A673 (cell line): ENCODE measurements around the gene ABHD17A. TPM values are rescaled to one million over a fixed set of nuclear protein-coding genes. Genes with fewer than 3 reads are reported as not detected.

ENCODE experiments used
- BruUV-seq: library from RNA; stranded (reverse); fragments of 400-500 nt; replicated peaks from 2 replicates; lab custom pipeline; 2021; lab: Mats Ljungman, UMichigan
- CTCF ChIA-PET: fragments of 300-600 bp; sonication (Branson Sonifier 250); formaldehyde crosslinking; loops from one replicate; lab custom pipeline; 2022; ENCODE audit warnings: antibody characterized with exemption; lab: Charles Lee
- POLR2A ChIA-PET: fragments of 300-600 bp; sonication (Branson Sonifier 250); formaldehyde crosslinking; loops from one replicate; lab custom pipeline; 2022; ENCODE audit warnings: antibody characterized with exemption; ENCODE audit not compliant: low non-redundant PET; lab: Charles Lee
- DNase-seq: peaks from one replicate; pipeline ENCODE4 v3.0.0-alpha.2; 2015; ENCODE audit warnings: low spot score
- H3K27ac ChIP-seq: fragments of 200-600 bp; sonication (generic); 2 replicates; pipeline ENCODE4 v1.5.1; 2016; ENCODE audit warnings: mixed run types, low read depth, mild to moderate bottlenecking, mixed read lengths, antibody characterized with exemption, low read length; ENCODE audit not compliant: poor library complexity, severe bottlenecking
- H3K27me3 ChIP-seq: fragments of 200-600 bp; sonication (generic); replicated peaks from 2 replicates; pipeline ENCODE4 v1.6.1; 2017; ENCODE audit warnings: mixed run types, low read depth, mild to moderate bottlenecking, mixed read lengths, antibody characterized with exemption, low read length; ENCODE audit not compliant: insufficient read depth, poor library complexity
- H3K36me3 ChIP-seq: fragments of 200-600 bp; sonication (generic); 2 replicates; pipeline ENCODE4 v1.6.1; 2016; ENCODE audit warnings: mixed run types, mild to moderate bottlenecking, mixed read lengths, antibody characterized with exemption, low read length; ENCODE audit not compliant: insufficient read depth, poor library complexity, severe bottlenecking
- H3K4me1 ChIP-seq: fragments of 200-600 bp; sonication (generic); 2 replicates; pipeline ENCODE4 v1.6.1; 2017; ENCODE audit warnings: mixed run types, mild to moderate bottlenecking, mixed read lengths, antibody characterized with exemption, low read length; ENCODE audit not compliant: insufficient read depth, poor library complexity, severe bottlenecking
- H3K4me3 ChIP-seq: fragments of 200-600 bp; sonication (generic); 2 replicates; pipeline ENCODE4 v1.5.1; 2016; ENCODE audit warnings: low read depth, mixed run types, mild to moderate bottlenecking, mixed read lengths, low read length; ENCODE audit not compliant: poor library complexity, severe bottlenecking
- H3K9me3 ChIP-seq: fragments of 200-600 bp; sonication (generic); 2 replicates; pipeline ENCODE4 v1.6.1; 2016; ENCODE audit warnings: mixed run types, low read depth, mild to moderate bottlenecking, mixed read lengths, antibody characterized with exemption, low read length; ENCODE audit not compliant: poor library complexity, severe bottlenecking
- CTCF ChIP-seq: fragments of 300-800, 200-600 bp; sonication (generic); conservative IDR thresholded peaks from 2 replicates; pipeline ENCODE4 v1.5.1; 2017; ENCODE audit warnings: low read depth, mild to moderate bottlenecking, antibody characterized with exemption, low read length, moderate library complexity, mixed read lengths
- EZH2 ChIP-seq: fragments of 200-600 bp; sonication (generic); IDR thresholded peaks from 2 replicates; pipeline ENCODE4 v1.6.1; 2017; ENCODE audit warnings: borderline replicate concordance, low read depth, mild to moderate bottlenecking, mixed read lengths, antibody characterized with exemption, low read length; ENCODE audit not compliant: poor library complexity, severe bottlenecking
- intact Hi-C: fragments of 100-400 bp; cut with micrococcal nuclease; formaldehyde crosslinking; loops from one replicate; pipeline ENCODE4 v1.10.0; 2022; ENCODE audit not compliant: unreplicated experiment
- total RNA-seq: library from RNA; stranded (reverse); gene quantifications from 2 replicates; pipeline ENCODE4 v1.2.3, GENCODE V29; 2021

ABHD17A gene
- total RNA-seq, 1 experiment from 2014 or later = 56.9 TPM

DNA sequence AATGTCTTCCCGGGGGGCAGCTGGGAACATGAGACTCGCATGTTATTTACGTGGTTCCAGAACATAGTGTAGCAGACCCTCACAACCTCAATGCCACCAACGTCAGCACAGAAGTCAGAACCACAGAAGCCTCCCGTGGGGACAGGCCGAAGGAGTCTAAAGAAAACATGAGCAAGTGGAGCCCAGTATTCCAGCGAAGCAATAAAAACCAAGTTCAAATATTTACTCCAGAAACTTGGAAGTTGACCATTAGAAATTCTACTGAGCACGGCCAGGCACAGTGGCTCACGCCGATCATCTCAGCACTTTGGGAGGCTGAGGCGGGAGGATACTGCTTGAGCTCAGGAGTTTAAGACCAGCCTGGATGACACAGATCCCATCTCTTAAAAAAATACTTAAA, 55.3 kb downstream of the ABHD17A start:
- DNase-seq = no peak
- Histone ChIP-seq H3K27me3 (no peaks in the 10 kb centered on the region), H3K36me3 (peaks cover 7% of the 10 kb centered on the region), H3K27ac (no peak overlapping the region), H3K4me3 (no peak overlapping the region), H3K4me1 (no peaks in the 10 kb centered on the region), H3K9me3 (no peaks in the 10 kb centered on the region)
- ChIA-PET CTCF (no interaction called here), POLR2A (interaction anchor here (0.5 kb wide), 1 partner anchor 529 kb away, joined by 10 read pairs; no protein-coding TSS in a partner anchor)
- TF ChIP-seq CTCF = no peak
- no peak for TF ChIP-seq EZH2
- BruUV-seq = no TSS peak
- intact Hi-C loops = no loop called here

DNA sequence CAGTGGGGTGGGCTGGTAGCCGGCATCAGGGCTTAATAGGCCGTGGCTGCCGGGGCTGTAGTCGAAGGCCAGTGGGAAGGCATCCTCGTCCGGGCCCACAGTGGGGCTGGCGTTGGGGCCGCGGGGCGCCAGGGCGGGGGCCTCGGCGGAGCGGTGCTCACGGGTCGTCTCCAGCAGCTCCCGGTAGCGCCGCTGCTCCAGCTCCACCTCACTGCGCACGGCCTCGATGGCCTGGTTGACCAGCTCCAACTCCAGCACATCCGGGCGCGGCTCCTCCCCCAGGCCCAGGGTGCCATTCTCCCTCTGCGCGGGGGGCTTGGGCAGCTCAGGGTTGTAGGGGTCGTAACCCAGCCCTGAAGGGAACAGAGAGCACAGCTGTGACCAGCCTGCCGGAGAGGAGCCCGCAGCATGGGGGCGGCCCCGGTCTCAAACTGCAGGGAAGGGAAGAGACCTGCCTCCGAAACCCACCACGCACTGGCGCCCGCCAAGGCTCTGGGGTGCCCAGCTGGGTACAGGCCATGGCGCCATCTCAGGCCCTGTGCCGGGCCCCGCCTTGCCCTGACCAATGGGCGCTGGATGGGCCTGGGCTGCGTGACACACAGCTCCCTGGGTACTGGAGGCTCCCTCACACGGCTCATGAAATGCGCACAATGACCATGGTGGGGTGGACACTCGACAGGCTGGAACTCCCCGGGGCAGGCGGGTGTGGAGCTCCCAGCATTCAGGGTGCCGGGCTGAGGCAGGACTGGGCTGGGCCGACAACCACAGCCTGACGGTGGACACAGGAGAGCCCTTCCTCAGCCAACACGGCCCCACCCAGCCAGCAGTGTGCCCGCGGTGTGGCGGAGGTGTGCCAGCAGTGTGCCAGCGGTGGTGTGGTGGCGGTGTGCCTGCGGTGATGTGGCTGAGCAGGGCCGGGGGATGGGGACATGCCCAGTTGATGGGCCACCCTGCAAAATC, 56.7 kb downstream of the ABHD17A start:
- no TSS peak for BruUV-seq
- Histone ChIP-seq H3K4me1 (no peaks in the 10 kb centered on the region), H3K27ac (no peak overlapping the region), H3K9me3 (no peaks in the 10 kb centered on the region), H3K4me3 (no peak overlapping the region), H3K36me3 (peaks cover 7% of the 10 kb centered on the region), H3K27me3 (no peaks in the 10 kb centered on the region)
- intact Hi-C loops = no loop called here
- CTCF ChIA-PET = no interaction called here
- no peak for DNase-seq
- POLR2A ChIA-PET = no interaction called here
- TF ChIP-seq CTCF = no peak

- no peak overlapping the region for H3K27ac ChIP-seq
- no peaks in the 10 kb centered on the region for H3K27me3 ChIP-seq
- DNase-seq = no peak
- peaks cover 11% of the 10 kb centered on the region for H3K36me3 ChIP-seq
- H3K9me3 ChIP-seq = no peaks in the 10 kb centered on the region
- BruUV-seq = TSS peak; percentile 29
- TF ChIP-seq EZH2 = no peak
- no peak for TF ChIP-seq CTCF
- no peaks in the 10 kb centered on the region for H3K4me1 ChIP-seq
- ChIA-PET POLR2A (no interaction called here), CTCF (no interaction called here)
- H3K4me3 ChIP-seq = no peak overlapping the region
- intact Hi-C loops = no loop called here
Observed at GRCh38 chr19:1827566-1828278, 57.6 kb downstream of the ABHD17A start.

Other genes with a start within 250 kb of the ABHD17A start
- gene TCF3, start 232.9 kb downstream of the ABHD17A start, total RNA-seq = 333 and 361 TPM in 2 replicates
- not detected in 2 replicates for gene ONECUT3, start 132.0 kb downstream of the ABHD17A start, total RNA-seq
- 8.7 and 10.7 TPM in 2 replicates for gene ATP8B3, start 73.2 kb downstream of the ABHD17A start, total RNA-seq
- gene REXO1, start 37.0 kb downstream of the ABHD17A start, total RNA-seq = 50.6 and 53.0 TPM in 2 replicates
- gene KLF16, start 21.9 kb downstream of the ABHD17A start, total RNA-seq = 46.8 and 49.1 TPM in 2 replicates
- 14.1 and 18.0 TPM in 2 replicates for gene ADAT3, start 19.9 kb upstream of the ABHD17A start, total RNA-seq
- gene SCAMP4, start 19.9 kb upstream of the ABHD17A start, total RNA-seq = 88.4 and 98.8 TPM in 2 replicates
- 108 and 118 TPM in 2 replicates for gene CSNK1G2, start 55.7 kb upstream of the ABHD17A start, total RNA-seq
- gene BTBD2, start 130.2 kb upstream of the ABHD17A start, total RNA-seq = 91.7 and 110 TPM in 2 replicates
- gene MKNK2, start 165.7 kb upstream of the ABHD17A start, total RNA-seq = 106 and 107 TPM in 2 replicates
- gene MOB3A, start 210.8 kb upstream of the ABHD17A start, total RNA-seq = 40.7 and 47.1 TPM in 2 replicates
- 1.6 and 2.5 TPM in 2 replicates for gene IZUMO4, start 211.4 kb upstream of the ABHD17A start, total RNA-seq